SIG-M5 treated with dmso at 0.1 percent for 504 hours (cell line): ENCODE data around the gene ANO2.

ENCODE experiments used
- DNase-seq: peaks from one replicate; lab custom pipeline; 2025; ENCODE audit not compliant: unreplicated experiment; lab: John Stamatoyannopoulos, UW

The ANO2 gene

DNA sequence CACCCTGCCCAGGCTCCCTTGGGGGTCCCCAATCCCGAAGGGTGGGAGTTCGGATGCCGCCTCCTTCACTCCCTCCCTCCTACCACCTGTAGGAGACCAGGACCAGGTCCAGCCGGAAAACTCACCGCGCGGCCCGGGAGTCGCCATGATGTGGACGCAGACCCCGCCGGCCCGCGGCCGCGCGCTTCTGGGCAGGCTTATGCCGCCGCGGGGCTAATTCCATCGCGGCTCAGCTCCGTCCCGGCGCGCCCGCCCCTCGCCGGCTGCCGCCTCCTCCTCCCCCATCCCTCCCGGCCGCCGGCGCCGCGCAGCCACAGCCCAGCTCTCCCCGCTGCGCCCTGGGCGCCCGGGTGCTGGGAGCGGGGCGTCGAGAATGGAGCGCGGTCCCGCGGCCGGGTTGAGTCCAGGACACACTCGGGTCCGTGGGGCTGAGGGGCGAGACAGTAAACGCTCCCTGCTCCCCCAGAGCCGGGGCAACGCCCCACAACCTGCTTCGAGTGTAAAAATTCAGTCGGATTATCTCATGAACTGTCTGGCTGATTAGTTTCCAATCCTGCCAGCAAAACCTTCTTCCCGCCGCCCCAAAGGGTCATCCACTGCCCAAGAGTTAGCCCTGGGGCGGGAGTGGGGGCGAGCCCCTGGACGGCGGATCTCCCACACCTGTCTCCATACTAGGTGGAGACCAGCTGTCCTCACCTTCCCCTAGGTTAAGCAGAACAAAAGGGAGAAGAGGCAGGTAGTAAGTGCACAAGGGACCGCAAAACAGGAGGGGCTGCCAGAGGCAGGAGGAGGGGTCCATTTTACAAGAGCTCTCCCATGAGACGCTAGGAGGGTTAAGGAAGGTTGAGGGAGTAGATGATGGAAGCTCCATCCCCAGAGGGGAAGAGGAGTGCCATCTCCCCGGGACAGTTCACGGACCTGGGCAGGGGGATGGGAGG, at the start of gene ANO2:
ANO2 (minus strand) TSS at position 189 of the 938 bp plus-strand sequence; CDS start at position 147, 42 bp downstream.
- DNase-seq = no peak

DNA sequence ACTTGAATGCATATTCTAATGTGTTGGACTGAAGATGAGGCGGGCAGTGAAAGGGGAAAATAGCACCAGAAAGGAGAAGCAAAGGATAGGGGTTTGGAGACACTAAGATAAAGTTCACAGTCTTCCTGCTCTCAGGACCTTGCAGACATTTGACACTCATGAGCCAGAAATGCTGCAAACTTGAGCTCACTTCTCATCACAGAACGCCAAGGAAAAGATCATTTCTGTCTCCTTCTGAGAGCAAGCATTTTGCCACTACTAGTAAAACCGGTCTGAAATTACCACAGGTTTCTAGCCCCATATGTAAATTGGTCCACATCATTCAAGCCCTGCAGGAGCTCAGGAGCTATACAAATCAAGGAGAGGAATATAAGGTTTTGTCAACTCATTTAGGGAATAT, 44.6 kb upstream of the ANO2 start:
- no peak for DNase-seq

DNA sequence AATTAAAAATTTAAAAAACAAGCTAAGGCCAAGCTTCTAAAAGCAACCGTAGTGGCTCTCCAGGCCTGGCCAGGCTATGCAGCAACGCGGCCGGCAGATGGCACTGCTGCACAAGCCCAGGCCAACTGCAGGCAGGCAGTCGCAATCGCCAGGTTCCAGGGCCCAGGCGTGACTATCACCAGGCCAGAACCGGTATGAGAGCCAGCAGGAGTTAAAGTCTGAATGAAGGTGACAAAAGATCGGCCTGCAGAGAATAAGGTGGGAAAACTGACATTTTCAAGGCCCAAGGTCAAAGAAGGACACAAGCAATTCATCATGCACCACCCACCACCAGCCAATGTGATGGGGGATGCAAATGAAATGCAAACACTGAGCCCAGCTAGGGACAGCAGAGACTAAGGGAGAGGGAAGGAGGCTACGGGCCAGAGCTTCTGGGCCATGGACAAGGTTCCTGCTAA, 43.6 kb upstream of the ANO2 start:
- DNase-seq = peak; percentile 60

DNA sequence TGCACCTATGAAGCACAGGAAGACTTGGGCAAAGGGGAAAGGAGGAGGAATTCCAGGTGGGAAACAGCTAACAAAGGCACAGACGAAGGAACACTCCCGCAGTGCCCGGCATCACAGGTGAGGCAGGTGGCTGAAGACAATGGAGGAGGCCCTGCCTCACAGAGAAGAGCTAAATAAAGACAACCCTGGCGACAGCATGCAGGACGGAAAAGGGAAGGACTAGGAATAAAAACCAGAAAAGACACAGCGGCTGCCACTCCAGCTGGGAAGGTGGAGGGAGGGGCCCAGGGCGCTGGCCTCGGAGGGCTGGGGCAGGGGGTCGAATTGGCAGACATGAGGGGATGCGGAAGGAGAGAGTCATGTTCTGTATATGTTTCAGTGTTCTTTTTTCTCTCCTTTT, 43.0 kb upstream of the ANO2 start:
- no peak for DNase-seq

DNA sequence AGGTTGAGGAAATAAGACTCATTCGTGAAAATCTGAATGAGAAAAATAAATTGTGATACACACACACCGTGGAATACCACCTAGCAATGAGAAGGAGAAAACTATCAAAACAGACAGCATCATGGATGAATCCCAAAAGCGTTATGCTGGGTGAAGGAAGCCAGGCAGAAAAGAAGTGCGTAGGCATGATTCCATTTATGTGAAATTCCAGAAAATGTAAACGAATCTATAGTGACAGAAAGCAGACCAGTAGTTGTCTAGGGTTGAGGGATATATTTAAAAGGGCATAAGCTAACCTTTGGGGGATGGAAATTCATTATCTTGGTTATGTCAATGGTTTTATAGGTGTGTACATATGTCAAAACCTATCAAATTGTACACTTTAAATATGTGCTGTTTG, 42.5 kb upstream of the ANO2 start:
- DNase-seq = no peak

DNA sequence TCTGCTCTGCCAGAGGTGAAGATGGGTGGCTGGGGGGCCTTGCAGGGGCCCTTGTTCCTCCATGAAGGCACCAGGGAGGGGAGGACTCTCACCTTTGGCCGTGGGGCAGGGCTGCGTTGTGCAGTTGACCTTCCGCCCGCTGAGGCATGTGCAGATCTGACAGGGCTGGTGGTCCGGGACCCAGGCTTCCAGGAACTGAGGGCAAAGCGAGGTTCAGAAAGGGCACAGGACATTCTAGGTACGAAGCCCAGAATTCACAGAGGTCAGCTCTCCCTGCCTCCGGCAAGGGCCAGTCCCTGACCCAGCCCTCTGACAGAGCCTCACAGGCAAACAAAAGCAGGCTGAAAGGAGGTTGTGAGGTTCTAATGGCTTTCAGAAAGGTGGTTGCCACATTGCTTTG, 40.4 kb upstream of the ANO2 start:
- no peak for DNase-seq

DNA sequence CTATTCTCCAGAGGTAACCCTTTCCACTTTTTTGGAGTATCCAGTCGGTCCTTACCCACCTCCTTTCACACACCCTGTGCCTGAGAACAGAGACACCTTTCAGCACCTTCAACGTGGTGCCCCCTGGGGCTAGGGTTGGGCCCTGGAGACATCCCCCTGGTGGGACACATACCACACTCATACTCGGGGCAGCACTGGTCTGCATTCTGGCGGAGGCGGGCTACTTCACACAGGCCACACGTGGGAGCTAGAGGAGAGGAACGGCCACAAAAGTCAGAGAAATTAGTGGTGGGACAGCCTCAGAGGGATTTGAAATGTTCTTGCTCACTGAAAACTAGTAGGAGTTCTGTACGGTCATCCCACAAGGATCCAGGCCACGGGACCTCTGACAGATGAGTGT, 39.8 kb upstream of the ANO2 start:
- no peak for DNase-seq

DNA sequence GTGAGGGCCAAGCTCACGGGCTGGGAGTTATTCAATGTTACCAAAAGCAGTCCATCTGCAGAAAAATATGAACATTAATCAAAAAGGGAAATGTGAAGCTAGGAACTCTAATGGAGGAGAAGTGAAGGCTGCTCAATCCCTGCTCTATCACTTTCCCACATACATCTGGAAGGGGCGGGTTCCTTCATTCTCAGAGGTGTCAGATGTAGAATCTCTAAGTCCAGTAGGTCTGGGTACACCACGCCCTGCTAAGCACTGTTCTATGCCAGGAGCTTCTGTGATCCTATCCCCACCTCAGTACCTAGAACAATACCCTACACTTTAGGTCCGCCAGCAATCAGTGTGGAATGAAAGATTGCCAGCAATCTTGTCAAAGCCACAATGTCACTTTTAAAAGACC, 37.0 kb upstream of the ANO2 start:
- no peak for DNase-seq

DNA sequence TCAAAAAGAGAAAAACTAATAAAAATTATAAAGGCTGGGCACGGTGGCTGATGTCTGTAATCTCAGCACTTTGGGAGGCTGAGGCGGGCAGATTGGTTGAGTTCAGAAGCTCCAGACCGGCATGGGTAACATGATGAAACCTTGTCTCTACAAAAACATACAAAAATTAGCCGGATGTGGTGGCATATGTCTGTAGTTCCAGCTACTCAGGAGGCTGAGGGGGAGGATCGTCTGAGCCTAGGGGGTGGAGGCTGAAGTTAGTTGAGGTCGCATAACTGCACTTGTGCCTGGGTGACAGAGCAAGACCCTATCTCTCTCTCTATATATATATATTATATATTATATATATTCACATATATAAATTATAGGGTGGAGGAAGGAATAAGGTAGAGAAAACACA, 32.5 kb upstream of the ANO2 start:
- no peak for DNase-seq

DNA sequence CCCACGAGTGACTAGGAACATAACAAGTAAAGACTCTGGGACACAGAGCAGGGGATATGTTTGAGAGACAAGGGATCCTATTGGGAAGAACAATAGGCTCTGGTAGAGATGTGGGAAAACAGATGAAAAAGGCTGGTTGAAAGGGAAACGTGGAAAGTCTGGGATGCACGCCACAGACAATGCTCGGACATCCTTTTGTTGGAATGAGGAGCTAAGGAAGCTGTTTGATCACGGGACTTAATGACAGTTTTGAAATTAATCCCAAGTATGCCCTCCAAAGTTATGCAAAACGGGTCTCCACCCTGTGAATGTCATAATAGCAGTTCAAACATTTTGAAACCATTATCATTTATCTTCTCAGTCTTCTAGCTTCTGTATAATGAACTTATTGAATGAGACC, 31.7 kb upstream of the ANO2 start:
- DNase-seq = no peak

DNA sequence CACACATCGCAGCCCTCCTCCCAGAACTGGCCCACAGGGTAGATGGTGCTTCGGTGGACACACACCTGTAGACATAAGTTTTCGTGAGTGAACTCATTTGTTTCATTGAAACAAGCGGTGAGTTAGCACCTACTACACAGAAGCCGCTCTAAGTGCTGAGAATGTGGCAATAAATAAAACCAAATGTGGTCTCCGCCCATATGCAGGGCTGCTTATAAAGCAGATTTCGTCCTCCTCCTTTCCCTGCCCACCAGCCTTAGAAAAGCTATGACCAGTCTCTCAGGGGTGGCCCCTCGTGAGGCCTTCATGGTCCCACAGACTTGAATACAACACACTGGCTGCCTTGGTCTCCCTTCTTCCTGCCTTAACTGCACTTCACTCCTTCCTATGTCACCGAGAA, 31.1 kb upstream of the ANO2 start:
- no peak for DNase-seq

DNA sequence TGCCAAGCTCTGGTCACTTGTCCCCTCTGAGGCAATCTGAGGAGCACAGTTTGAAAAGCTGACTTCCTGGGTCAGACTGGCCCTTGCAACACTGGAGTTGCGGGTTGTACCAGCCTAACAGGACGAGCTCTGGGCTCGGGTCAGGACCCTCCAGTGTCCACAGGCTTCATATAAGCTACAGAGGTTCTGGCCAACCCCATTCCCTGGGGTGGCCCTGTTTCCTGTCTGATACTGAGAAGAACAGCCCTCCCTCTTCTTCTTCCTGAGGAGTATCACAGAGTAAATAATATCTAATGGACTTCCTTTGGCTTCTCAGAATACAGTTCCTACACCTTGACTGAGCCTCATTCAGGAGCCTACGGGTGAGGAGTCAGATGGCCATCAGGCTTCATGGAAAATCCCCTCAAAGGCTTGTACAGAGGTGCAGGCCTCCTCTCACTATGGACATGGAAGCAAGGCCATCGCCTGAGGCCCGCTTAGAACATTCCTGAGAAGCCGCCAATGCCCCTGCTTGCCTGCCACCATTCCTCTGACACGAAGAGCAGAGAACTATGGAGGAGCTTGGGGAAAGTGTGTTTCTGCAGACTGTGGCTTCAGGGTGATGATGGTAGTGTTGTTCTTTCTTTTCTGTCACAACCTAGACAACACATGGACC, 28.5 kb upstream of the ANO2 start:
- no peak for DNase-seq

DNA sequence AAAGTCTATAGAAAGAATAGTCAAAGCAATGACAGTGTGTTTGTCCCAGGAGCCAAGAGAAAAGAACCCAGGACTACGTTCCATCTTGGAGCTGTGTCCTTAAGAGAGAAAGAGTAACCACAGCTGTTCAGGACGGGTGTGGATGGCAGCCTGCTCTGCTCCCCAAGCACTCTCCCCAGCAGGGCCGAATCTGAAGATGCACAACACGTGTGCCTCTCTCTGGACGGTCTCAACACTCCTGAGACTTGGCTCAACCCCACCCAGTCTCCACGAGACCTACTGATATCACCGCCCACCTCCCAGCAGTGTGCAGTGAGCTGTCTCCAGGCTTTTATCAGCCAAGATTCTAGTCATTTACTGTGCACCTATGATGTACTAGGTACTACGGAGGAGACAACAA, 27.3 kb upstream of the ANO2 start:
- DNase-seq = no peak

DNA sequence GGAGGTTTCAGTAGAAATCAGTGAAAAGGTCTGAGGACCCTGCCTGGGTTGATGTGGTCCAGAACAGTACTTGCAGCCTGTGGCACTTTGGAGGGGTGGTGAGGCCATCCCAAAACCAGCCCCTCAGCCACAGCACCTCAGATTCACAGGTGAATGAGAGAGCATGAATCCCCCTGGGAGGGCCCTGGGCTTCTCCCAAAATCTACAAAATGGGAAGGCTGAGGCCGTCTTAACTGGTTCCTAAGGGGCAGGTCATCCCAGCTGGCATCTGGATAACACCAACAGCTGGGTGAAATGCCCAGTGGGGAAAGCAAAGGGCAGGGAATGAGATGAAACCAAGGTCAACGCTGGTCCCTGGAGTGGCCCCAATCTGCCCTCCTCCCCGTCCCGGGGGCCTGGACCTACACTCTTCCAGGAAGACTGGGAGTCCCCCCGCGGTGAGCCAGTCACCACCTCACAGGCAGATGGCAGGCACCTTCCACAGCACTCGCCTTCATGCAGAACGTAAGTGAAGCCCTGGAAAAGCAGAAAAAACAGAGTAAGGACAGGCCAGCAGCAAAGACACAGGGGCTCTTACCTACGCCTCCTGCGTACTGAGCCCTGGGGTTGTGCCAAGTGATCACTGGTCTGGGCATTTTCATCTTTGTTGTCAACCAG, 26.3 kb upstream of the ANO2 start:
- no peak for DNase-seq

DNA sequence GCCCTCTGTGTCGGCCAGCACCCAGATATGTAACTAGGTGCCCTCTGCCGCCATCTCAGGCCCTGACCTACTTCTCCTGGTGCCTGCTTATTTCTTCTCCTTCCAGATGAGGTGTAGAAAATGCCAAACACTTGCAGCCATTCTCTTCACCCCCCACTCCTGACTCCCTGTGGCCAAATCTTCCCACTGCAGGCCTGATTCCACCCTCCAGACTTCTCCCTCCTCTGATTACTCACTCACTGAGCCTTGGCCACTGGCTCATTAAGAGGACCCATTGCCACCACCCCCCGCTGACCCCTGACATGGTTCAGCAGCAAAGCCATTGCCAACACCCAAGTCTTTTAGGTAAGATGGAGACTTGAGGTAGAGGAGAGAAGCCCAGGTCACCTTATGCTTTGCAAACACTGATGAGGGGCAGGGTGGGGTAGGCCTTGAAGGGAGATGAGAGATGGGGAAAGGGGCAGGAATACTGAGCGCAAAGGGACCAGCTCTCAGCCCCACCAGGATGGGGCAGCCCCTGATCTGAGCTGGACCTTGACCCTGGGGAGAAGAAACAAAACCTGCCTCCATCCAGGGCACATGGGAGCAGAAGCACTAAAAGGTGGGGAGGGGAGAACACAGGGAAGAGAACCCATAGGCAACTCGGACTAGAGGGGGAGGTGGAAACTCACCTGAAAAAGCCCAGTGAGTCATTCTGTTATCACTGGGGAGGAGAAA, 25.1 kb upstream of the ANO2 start:
- no peak for DNase-seq

DNA sequence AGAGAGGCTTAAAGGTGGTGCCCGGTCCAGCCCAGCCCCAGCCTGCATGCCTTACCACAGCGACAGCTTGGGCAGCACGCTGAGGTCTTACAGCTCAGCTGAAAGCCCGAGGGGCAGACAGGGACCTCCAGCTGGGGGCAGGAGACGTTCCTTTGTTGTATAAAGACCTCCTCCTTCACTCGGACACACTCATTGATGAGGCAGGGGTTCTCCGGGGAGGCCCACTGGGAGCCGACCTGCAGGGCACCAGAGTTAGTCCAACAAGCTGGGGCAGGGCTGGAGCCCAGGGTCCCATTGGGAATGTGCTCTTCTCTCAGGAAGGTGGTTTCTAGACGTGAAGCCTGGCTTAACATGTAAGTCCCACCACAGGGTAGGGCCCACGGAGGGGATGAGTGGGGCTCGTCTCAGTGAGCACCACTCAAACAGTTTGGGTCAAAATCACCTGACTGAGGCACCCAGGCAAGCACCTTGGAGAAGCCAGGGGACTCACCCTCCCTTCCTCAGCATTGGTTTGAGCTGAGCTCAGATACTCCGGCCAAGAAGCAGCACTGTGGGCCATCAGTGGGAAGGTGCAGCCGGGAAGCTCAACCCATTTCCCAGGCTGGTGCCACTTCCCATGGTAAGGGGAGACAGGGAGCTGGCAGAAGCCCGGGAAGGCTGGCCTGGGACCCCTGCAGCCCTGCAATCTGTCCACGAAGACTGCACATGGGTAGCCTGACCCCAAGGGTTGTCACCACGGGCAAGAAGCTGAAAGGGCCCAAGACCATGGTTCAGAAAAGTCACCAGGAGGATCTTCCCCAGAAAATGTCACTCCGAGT, 24.3 kb upstream of the ANO2 start:
- no peak for DNase-seq

DNA sequence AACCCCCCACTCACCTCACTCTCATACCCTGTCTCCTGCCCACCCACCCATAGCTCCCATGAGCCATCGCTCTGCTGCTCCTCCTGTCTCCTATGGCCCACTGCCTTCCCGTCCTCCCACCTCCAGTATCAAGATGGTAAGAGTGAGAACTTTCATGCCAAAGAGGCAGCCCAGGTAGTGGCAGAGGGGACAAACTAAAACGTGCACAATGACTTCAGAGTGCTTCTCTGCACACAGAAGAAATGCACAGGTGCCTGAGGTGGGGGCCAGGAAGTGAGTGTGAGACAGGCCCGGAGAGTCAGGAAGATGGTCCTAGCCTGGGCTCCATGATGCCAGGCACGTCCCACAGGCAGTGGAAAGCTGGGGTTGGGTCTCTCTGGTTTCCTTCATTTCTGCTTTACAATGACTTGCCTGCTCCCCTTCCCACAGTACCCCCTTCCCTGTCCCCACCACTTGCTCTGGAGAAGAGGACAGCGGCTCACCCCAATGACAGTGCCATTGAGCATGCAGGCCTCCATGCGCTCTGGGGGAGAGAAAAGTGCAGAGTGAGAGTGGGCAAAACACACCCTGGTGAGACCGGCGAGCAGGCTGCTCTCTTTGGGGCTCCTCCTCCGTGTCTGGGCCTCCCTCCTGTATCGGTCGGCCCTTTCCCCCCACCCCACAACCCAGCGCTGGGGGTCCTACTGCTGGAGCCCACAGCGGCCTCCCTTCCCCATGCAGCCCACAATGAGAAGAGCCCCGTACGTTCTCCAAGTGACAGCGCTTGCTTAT, 22.8 kb upstream of the ANO2 start:
- DNase-seq = no peak

DNA sequence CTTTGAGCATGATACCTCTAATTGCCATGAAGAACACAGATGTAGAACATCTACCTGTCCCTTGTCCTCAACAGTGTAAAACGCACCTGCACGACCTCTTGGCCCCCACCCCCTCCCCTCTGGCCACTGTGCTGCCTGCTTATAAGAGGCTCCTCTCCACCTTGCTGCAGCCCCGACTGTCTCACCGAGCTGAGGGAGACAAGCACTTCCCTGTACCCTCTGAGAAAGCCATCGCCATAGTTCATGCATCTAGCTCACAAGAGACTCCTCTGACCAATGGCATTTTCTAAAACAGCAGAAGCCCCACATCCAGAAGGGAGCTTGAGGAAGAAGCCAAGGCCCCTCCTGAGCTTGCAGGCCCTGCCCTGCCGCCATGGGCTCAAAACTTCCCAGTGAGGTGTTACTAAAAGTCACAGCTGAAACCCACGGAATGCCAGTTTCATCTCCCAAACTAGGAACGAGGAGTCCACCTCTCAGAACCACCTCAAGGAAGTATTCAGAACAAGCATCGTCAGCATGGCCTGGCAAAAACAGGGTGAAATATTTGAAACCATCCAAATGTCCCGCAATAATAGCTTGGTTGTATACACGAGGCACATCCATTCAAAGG, 21.5 kb upstream of the ANO2 start:
- no peak for DNase-seq

DNA sequence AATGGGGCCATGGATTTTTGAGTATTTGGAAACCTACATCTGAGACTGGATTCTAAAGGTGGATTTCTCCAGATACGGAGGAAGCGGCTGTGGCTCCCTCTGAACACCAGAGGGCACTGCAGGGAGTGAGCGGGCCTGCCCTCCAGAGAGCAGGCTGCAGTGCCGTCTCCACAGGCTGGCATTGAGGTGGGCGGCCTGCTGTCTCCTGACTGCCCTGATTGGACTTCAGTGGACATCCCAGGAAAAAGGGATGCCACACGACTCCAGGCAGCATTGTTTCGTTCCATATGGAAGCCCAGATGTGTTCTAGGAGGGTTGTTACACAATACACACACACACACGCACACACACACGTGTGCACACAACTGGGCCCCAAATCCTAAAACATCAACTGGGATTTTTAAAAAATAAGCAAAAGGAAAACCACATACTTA, 20.9 kb upstream of the ANO2 start:
- DNase-seq = peak; percentile 14
